ENCODE data around the gene HSD17B10. TPM values are rescaled to one million over a fixed set of nuclear protein-coding genes. Genes with fewer than 3 reads are reported as not detected.

The HSD17B10 gene
- total RNA-seq, 2 donors from 2014 or later: 107 to 120 TPM

DNA sequence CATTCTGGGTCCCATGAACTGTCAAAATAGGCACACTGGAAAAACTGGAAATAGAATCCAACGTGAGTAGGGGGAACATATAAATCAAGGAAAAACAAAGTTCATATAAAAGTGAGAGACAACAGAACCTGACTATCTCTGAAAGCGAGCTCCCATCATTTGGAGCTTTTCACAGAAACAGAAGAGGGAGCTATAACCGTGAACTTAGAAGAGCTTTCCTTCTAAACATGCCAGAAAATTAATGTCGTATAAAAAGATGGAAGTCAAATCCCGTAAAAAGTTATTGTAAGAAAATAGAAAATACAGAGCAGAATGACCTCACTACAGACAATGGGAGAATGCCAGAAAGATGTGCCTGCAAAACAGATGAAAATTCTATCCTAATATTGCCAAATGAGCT is 23.9 kb upstream of the HSD17B10 start:
- Mint-ChIP-seq H3K27ac (no peak overlapping the region), H3K9me3 (peaks cover 50% of the 10 kb centered on the region), H3K4me1 (no peaks in the 10 kb centered on the region), H3K36me3 (ENCODE audit: low read depth) (no peaks in the 10 kb centered on the region), H3K27me3 (ENCODE audit: insufficient read depth) (peaks cover 2% of the 10 kb centered on the region), H3K4me3 (no peak overlapping the region)
- Histone ChIP-seq H3K27me3 (ENCODE audit: control insufficient read depth, insufficient read depth, low read length, poor library complexity, severe bottlenecking) (no peaks in the 10 kb centered on the region), H3K4me1 (ENCODE audit: control insufficient read depth, insufficient read depth, low read length) (no peaks in the 10 kb centered on the region), H3K27ac (ENCODE audit: low read depth, low read length) (no peak overlapping the region), H3K36me3 (ENCODE audit: control insufficient read depth, insufficient read depth, low read length) (no peaks in the 10 kb centered on the region), H3K9me3 (ENCODE audit: control insufficient read depth, low read length) (no peaks in the 10 kb centered on the region), H3K4me3 (ENCODE audit: low read length) (no peak overlapping the region), H3K9ac (ENCODE audit: extremely low read depth, low read length, poor library complexity, severe bottlenecking) (no peak overlapping the region)
- DNase-seq: no peak
- TF ChIP-seq, protein P1, sequence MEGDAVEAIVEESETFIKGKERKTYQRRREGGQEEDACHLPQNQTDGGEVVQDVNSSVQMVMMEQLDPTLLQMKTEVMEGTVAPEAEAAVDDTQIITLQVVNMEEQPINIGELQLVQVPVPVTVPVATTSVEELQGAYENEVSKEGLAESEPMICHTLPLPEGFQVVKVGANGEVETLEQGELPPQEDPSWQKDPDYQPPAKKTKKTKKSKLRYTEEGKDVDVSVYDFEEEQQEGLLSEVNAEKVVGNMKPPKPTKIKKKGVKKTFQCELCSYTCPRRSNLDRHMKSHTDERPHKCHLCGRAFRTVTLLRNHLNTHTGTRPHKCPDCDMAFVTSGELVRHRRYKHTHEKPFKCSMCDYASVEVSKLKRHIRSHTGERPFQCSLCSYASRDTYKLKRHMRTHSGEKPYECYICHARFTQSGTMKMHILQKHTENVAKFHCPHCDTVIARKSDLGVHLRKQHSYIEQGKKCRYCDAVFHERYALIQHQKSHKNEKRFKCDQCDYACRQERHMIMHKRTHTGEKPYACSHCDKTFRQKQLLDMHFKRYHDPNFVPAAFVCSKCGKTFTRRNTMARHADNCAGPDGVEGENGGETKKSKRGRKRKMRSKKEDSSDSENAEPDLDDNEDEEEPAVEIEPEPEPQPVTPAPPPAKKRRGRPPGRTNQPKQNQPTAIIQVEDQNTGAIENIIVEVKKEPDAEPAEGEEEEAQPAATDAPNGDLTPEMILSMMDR (conservative IDR thresholded peaks at IDR 0.05): peak; percentile 26
- WGBS, 2 experiments (ENCODE audit: insufficient coverage in 1 of 2, insufficient read length in 1 of 2): 51 to 77% methylated on average over 2 to 5 of the region's 5 CpGs

DNA sequence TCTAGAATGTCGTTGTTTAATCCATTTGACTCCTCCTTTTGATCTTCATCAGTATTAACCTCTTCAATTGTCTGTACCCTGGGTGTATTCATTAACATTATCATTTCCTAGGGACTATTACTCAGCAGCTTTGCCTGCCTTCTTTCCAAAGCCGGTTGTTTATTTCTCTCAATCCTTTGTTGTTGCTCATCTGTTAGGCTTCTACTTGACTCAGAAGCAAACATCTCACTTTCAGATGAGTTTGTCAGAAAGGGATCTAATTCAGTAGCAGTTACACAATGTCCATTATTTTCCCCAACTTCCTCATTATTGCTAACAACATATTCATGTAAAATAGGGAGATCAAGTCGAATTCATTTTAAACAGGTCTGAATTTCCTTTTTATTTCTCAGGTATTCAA is 22.1 kb upstream of the HSD17B10 start:
- H3K27me3 Mint-ChIP-seq (ENCODE audit: insufficient read depth): peaks cover 2% of the 10 kb centered on the region
- Histone ChIP-seq H3K27me3 (ENCODE audit: control insufficient read depth, insufficient read depth, low read length, poor library complexity, severe bottlenecking) (no peaks in the 10 kb centered on the region), H3K4me1 (ENCODE audit: control insufficient read depth, insufficient read depth, low read length) (no peaks in the 10 kb centered on the region), H3K36me3 (ENCODE audit: control insufficient read depth, insufficient read depth, low read length) (no peaks in the 10 kb centered on the region), H3K27ac (ENCODE audit: low read depth, low read length) (no peak overlapping the region), H3K9me3 (ENCODE audit: control insufficient read depth, low read length) (no peaks in the 10 kb centered on the region), H3K9ac (ENCODE audit: extremely low read depth, low read length, poor library complexity, severe bottlenecking) (no peak overlapping the region), H3K4me3 (ENCODE audit: low read length) (no peak overlapping the region)
- DNase-seq: no peak
- H3K36me3 Mint-ChIP-seq (ENCODE audit: low read depth): no peaks in the 10 kb centered on the region
- H3K27ac Mint-ChIP-seq: no peak overlapping the region
- H3K4me1 Mint-ChIP-seq: no peaks in the 10 kb centered on the region
- WGBS, 2 experiments (ENCODE audit: insufficient coverage in 1 of 2, insufficient read length in 1 of 2): 61 to 73% methylated on average over 3 of the region's 3 CpGs
- TF ChIP-seq, protein P1 (conservative IDR thresholded peaks at IDR 0.05): no peak
- peaks cover 48% of the 10 kb centered on the region for H3K9me3 Mint-ChIP-seq
- no peak overlapping the region for H3K4me3 Mint-ChIP-seq

DNA sequence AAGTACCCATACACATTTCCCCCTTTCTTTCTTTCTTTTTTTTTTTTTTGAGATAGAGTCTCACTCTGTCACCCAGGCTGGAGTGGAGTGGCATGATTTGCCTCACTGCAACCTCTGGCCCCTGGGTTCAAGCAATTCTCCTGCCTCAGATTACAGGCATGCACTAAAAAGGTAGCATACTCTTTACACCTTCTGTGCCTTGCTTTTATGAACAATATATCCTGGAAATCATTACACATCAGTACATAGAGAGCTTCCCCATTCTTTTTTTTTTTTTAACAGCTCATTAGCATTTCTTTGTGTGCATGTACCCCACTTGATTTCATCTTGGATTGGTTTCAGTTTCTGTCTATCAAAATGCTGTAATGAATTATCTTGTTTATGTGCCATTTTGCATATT is 18.6 kb upstream of the HSD17B10 start:
- Mint-ChIP-seq H3K27ac (no peak overlapping the region), H3K9me3 (peaks cover 46% of the 10 kb centered on the region), H3K4me3 (no peak overlapping the region), H3K36me3 (ENCODE audit: low read depth) (no peaks in the 10 kb centered on the region), H3K27me3 (ENCODE audit: insufficient read depth) (no peaks in the 10 kb centered on the region), H3K4me1 (no peaks in the 10 kb centered on the region)
- no peak for DNase-seq
- Histone ChIP-seq H3K27me3 (ENCODE audit: control insufficient read depth, insufficient read depth, low read length, poor library complexity, severe bottlenecking) (no peaks in the 10 kb centered on the region), H3K4me1 (ENCODE audit: control insufficient read depth, insufficient read depth, low read length) (no peaks in the 10 kb centered on the region), H3K9ac (ENCODE audit: extremely low read depth, low read length, poor library complexity, severe bottlenecking) (no peak overlapping the region), H3K4me3 (ENCODE audit: low read length) (no peak overlapping the region), H3K9me3 (ENCODE audit: control insufficient read depth, low read length) (no peaks in the 10 kb centered on the region), H3K36me3 (ENCODE audit: control insufficient read depth, insufficient read depth, low read length) (no peaks in the 10 kb centered on the region), H3K27ac (ENCODE audit: low read depth, low read length) (no peak overlapping the region)
- TF ChIP-seq, protein P1 (conservative IDR thresholded peaks at IDR 0.05): no peak
